IPS DF 4.7 (cell line): ENCODE data around the gene ARAP1.

Experiments
- DNase-seq: peaks from one replicate; pipeline ENCODE4 v3.0.0-alpha.2; 2013; ENCODE audit warnings: low spot score; ENCODE audit errors: extremely low read depth

ARAP1 gene

DNA sequence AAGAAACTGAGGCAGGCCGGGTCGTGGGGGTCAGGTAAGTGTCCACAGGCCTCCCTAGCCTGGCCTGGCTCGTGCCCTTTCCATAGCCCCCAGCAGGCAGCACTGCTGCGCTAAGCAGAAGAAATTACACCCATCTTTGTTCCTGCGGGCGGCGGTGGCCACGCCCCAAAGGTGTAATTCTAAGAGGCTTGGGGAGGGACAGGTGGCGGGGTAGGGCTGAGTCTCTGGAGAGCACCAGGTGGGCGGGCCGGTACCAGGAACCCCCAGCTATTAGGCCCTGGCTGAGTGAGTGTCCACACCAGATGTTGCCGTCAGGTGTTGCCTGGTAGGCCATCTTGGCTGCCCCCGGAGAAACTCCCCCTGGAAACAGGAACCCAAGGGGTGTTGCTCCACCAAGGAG lies 12.3 kb upstream of the ARAP1 start:
- DNase-seq = no peak

DNA sequence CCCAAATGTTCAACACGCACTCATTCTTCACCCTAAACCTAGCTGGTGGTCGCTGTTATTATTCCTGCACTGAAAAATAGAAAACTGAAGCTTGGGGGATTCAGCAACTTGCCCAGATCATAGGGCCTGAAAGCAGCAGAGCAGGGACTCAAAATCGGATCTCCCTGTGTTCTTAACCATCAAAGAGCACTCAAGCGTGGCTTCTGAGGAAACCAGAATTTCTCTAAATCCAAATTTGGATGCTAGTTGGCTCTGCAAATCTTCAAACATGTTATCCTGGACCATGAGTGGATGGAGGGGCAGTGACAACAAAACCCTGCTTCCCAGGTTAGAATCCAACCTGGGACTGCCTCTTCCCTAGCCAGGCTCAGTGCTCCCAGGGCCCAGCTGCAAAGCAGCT lies 11.6 kb upstream of the ARAP1 start:
- DNase-seq = no peak

GRCh38 chr11:72762641-72763304 lies 10.6 kb upstream of the ARAP1 start:
- no peak for DNase-seq

GRCh38 chr11:72760539-72761405 lies 8.6 kb upstream of the ARAP1 start:
- DNase-seq = no peak

- DNase-seq = no peak
Observed at GRCh38 chr11:72759468-72759985, 7.3 kb upstream of the ARAP1 start.

DNA sequence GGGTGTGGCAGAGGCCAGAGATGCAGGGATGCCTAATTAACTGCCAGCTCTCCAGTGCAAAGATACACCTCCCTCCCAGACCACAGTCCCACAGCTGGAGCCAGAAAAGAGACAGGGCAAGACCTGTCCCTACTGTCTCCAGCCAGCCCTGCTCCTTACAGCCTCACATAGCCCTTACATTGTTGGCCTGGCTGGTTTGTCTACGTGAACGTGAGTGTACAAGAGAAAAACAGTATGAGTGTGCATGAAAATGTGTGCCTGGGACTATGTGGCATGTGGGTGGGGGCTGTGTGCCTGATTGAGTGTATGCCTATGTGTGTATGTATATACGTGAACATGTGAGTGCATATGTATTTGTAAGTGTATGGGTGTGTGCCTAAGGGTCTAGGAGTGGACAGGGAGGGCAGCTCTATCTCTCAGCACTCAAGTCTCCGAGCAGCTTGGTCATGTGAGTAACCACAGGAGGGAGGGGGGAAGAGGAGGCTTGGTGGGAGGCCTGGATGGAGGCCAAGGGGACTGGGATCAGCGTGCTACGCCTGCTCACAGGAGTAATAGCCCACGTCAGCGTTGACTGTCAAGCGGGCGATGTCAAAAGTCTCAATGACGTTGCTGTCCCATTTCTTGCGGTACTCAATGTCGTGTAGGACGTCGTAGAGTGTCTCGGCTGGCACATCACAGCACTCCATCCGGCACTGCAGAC lies 6.6 kb upstream of the ARAP1 start:
- no peak for DNase-seq

- no peak for DNase-seq
Observed at GRCh38 chr11:72758304-72758689, 6.1 kb upstream of the ARAP1 start.

- no peak for DNase-seq
Observed at GRCh38 chr11:72755713-72756285, 3.6 kb upstream of the ARAP1 start.

GRCh38 chr11:72754544-72755155 lies 2.4 kb upstream of the ARAP1 start:
- DNase-seq = no peak

- no peak for DNase-seq
Observed at GRCh38 chr11:72754149-72754543, 1.9 kb upstream of the ARAP1 start.

DNA sequence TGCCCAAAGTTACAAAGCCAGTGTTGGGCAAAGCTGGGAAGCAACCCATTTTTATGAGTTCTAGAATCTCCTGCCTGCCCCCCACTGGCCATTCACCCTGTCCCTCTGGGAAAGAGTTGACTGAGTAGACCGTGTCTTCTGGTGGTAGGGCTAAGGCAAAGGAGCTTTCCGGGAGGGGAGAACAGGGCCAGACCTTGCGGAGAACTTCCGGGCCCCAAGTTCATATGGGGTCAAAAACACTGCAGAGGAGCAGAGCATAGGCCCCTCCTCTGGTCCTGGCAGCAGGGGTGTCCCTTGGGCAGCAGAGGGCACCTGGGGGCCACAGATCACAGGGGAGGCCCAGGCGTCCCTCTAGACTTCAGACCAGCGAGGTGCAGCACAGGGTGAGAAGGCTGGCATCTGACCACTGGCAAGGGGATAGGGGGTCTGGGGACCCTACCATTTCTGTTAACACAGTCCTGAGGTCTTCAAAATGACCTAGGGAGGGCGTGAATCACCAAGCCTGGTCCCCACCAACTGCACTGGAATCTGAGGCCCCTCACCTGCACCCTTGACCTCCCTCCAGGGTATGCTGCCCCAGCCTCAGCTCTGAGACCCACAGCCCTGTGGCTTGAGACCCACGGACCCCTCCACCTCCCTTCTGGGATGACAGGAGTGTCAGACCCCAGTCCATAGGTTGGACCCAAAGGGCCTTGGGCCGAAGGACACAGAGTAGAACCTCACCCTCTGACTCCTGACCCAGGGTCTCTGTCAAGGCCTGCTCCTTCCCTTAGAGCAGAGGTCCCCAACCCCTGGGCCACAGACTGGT lies 1.3 kb upstream of the ARAP1 start:
- DNase-seq = no peak

- DNase-seq = no peak
Observed at GRCh38 chr11:72751116-72752087, 806 bp downstream of the ARAP1 start.

- DNase-seq = no peak
Observed at GRCh38 chr11:72750556-72751115, 1.6 kb downstream of the ARAP1 start.

GRCh38 chr11:72750086-72750485 lies 2.1 kb downstream of the ARAP1 start:
- DNase-seq = no peak

DNA sequence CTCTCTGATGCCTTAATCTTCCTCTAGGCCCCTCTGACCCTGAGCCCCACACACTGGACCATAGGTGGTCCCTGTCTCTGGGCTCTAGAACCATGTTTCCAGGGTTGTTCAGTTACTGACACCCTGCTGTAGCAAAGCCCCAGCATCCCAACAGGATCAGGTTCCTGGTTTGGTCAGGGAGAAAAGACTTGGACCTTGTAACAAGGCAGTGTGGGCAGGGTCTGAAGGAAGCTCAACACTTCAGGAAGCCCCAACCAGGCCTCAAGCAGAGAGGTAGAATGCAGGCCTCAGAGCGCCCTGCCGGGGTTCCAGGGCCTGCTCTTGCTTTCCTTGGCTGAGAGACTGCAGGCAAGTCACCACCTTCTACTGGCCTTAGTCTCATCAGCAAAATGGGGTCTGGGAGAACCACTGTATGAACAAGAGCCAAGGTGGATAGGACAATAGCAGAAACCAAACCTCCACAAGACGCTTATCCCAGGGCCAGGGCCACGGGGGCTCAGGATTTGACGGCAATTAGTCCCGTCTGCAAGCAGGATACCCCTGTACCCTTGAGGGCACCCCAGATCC lies 4.8 kb downstream of the ARAP1 start:
- DNase-seq = no peak

- no peak for DNase-seq
Observed at GRCh38 chr11:72746821-72747220, 5.4 kb downstream of the ARAP1 start.

DNA sequence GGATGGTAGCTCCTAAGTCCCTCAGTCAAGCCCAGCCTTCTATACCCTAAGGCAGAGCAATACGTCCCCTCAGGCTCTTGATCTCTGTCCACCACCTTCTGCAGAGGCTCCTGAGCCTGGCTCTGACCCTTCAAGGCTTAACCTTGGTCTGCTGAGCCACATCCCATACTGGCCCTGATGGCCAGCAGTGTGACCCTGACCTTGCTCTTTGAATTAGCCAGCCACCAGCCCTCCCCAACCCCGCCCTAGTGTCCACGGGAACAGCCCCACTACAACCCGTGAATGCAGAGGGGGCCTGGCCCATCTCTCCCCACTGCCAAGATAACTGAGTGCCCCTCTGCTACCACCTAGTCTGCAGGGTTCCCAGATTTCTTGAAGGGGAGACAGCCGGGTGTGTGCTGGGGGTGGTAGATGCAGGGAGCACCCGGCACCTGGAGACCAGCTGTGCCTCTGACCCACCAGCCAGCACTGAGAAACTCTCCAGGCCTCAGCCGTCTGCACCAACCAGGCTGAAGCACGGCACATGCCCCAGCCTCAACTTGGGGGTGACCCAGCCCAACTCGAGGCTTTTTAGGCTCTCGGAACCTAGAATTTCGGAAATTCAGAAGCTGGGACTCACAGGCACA lies 6.2 kb downstream of the ARAP1 start:
- no peak for DNase-seq

DNA sequence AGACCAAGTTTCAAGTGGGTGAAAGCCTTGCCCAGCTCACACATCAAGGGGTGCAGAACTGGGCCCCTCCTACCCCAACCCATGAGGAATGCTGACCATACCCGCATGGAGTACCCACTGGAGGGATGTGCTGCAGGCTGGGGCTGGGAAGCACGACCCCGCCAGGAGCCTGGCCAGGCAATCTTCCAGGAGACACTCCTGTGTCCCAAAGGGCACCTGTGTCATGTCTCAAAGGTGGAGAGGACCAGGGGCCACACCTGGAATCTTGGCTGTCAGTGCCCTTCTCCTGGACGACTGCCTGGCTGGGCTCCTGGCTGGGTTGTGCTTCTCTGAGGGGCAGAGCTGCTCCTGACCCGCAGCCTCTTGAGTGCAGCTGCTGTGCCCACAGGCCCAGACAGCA lies 6.7 kb downstream of the ARAP1 start:
- DNase-seq = no peak
